PC-3 (cell line): ENCODE data around the gene DYNC1I1. TPM values are rescaled to one million over a fixed set of nuclear protein-coding genes. Genes with fewer than 3 reads are reported as not detected.
A peak's percentile ranks its signal among the peaks of the same experiment; 100 is the strongest.

Experiments
- ATAC-seq: fragments of 200-7000 bp; cut with Tn5 transposase; 2 replicates; pipeline ENCODE4 v1.9.1; 2020; ENCODE audit warnings: mild to moderate bottlenecking, moderate library complexity
- Bru-seq: library from RNA; stranded (reverse); fragments of 400-500 nt; gene quantifications from one replicate; lab custom pipeline; 2021; lab: Mats Ljungman, UMichigan
- BruChase-seq, 2 experiments: library from RNA; stranded (reverse); fragments of 400-500 nt; gene quantifications; one replicate each; lab custom pipeline; 2021; lab: Mats Ljungman, UMichigan
- BruUV-seq: library from RNA; stranded (reverse); fragments of 400-500 nt; replicated peaks from 2 replicates; lab custom pipeline; 2021; lab: Mats Ljungman, UMichigan
- CTCF ChIA-PET: fragments of 300-600 bp; sonication (Branson Sonifier 250); formaldehyde crosslinking; loops from one replicate; lab custom pipeline; 2022; ENCODE audit warnings: antibody characterized with exemption; lab: Charles Lee
- POLR2A ChIA-PET: fragments of 300-600 bp; sonication (Branson Sonifier 250); formaldehyde crosslinking; loops from one replicate; lab custom pipeline; 2022; ENCODE audit warnings: antibody characterized with exemption; ENCODE audit not compliant: unreplicated experiment; lab: Charles Lee
- DNase-seq: peaks from one replicate; pipeline ENCODE4 v3.0.0-alpha.2; 2015
- H2AFZ ChIP-seq: fragments of 300-600 bp; sonication (generic); 2 replicates; pipeline ENCODE4 v1.6.0; 2016; ENCODE audit warnings: antibody characterized with exemption, low read length
- H3F3A ChIP-seq: fragments of 300-600 bp; sonication (generic); one replicate; pipeline ENCODE4 v1.6.0; 2017; ENCODE audit warnings: antibody characterized with exemption, low read length, control low read depth, mild to moderate bottlenecking; ENCODE audit not compliant: unreplicated experiment
- H3K27ac ChIP-seq: fragments of 300-600 bp; sonication (generic); 2 replicates; pipeline ENCODE4 v1.5.1; 2016; ENCODE audit warnings: mild to moderate bottlenecking, low read length
- H3K27me3 ChIP-seq: fragments of 300-600 bp; sonication (generic); 2 replicates; pipeline ENCODE4 v1.6.1; 2016; ENCODE audit warnings: low read length, mixed read lengths
- H3K36me3 ChIP-seq: fragments of 300-600 bp; sonication (generic); 2 replicates; pipeline ENCODE4 v1.6.1; 2016; ENCODE audit warnings: low read depth, mixed run types, low read length, mixed read lengths
- H3K4me1 ChIP-seq: fragments of 300-600 bp; sonication (generic); 2 replicates; pipeline ENCODE4 v1.5.1; 2016; ENCODE audit warnings: low read length; ENCODE audit not compliant: insufficient read depth
- H3K4me2 ChIP-seq: fragments of 300-600 bp; sonication (generic); 2 replicates; pipeline ENCODE4 v1.6.0; 2016; ENCODE audit warnings: low read length
- H3K4me3 ChIP-seq: fragments of 300-600 bp; sonication (generic); 2 replicates; pipeline ENCODE4 v1.5.1; 2016; ENCODE audit warnings: mild to moderate bottlenecking, low read length, mixed read lengths
- H3K79me2 ChIP-seq: fragments of 300-600 bp; sonication (generic); 2 replicates; pipeline ENCODE4 v1.6.1; 2017; ENCODE audit warnings: low read length, mixed read lengths
- H3K9ac ChIP-seq: fragments of 300-600 bp; sonication (generic); 2 replicates; pipeline ENCODE4 v1.6.0; 2016; ENCODE audit warnings: mild to moderate bottlenecking, low read length
- H3K9me2 ChIP-seq: fragments of 300-600 bp; sonication (generic); replicated peaks from 2 replicates; pipeline ENCODE4 v1.6.1; 2016; ENCODE audit warnings: mixed run types, low read length, mixed read lengths
- H3K9me3 ChIP-seq: fragments of 300-600 bp; sonication (generic); 2 replicates; pipeline ENCODE4 v1.6.1; 2016; ENCODE audit warnings: low read length, mixed read lengths
- H4K20me1 ChIP-seq: fragments of 300-600 bp; sonication (generic); 2 replicates; pipeline ENCODE4 v1.6.1; 2016; ENCODE audit warnings: low read length, mixed read lengths
- CTCF ChIP-seq: fragments of 300-600 bp; sonication (generic); conservative IDR thresholded peaks from 2 replicates; pipeline ENCODE4 v1.5.1; 2017; ENCODE audit warnings: antibody characterized with exemption, low read depth, mild to moderate bottlenecking, low read length
- EZH2 ChIP-seq: fragments of 300-600 bp; sonication (generic); IDR thresholded peaks from one replicate; pipeline ENCODE4 v1.6.1; 2017; ENCODE audit warnings: antibody characterized with exemption, mild to moderate bottlenecking, low read length; ENCODE audit not compliant: unreplicated experiment
- EZH2phosphoT487 ChIP-seq: fragments of 300-600 bp; sonication (generic); IDR thresholded peaks from 2 replicates; pipeline ENCODE4 v1.6.1; 2018; ENCODE audit warnings: mild to moderate bottlenecking, antibody characterized with exemption, low read length, borderline replicate concordance
- intact Hi-C: fragments of 100-400 bp; cut with micrococcal nuclease; formaldehyde crosslinking; loops from 2 replicates; pipeline ENCODE4 v1.9.0; 2023
- long read RNA-seq: library from polyadenylated mRNA; unstranded; transcript quantifications from one replicate; pipeline ENCODE4 v2.0.0, GENCODE V29; 2021; ENCODE audit not compliant: unreplicated experiment
- total RNA-seq: library from RNA; depleted of rRNA; stranded (reverse); fragments of >200 nt; gene quantifications from 2 replicates; pipeline ENCODE4 v1.2.3, GENCODE V29; 2014; rRNA removed

The DYNC1I1 gene
- 2.4 and 6.5 TPM in 2 replicates for total RNA-seq
- percentile 32 among the genes with signal in this experiment for Bru-seq, nascent RNA
- percentile 20 among the genes with signal in this experiment for BruChase-seq, experiment 1, labeled RNA remaining after a 6-hour chase
- BruChase-seq, experiment 2, labeled RNA remaining after a 2-hour chase = percentile 21 among the genes with signal in this experiment
- long read RNA-seq, partial matches to known transcripts = 2 of 5 reads
- long read RNA-seq, other reads (novel, unspliced or antisense) = 1 of 5 reads

GRCh38 chr7:95772298-95772770, at the start of gene DYNC1I1:
Gene DYNC1I1, plus strand, starts transcription at chr7:95772554. Its CDS starts 32,176 bp downstream, at chr7:95804730.
- H3K9ac ChIP-seq = peak within 1 kb of the TSS; percentile 34
- intact Hi-C loops = no loop called here
- H3K4me1 ChIP-seq = peaks cover 22% of the 10 kb centered on the region
- no TSS peak for BruUV-seq
- peak; percentile 91 for ATAC-seq
- peak within 1 kb of the TSS; percentile 90 for H3K4me3 ChIP-seq
- ChIA-PET POLR2A (no interaction called here), CTCF (interaction anchor here (0.7 to 1.0 kb wide), 3 partner anchors 49 to 99 kb away, joined by 3 to 4 read pairs (median 4); no protein-coding TSS in a partner anchor)
- H3K27ac ChIP-seq = no peak within 1 kb of the TSS
- H3K79me2 ChIP-seq = peaks cover 10% of the 10 kb centered on the region; the same call in 1 of the 2 replicates
- TF ChIP-seq EZH2 (no peak), CTCF (no peak), EZH2phosphoT487 (no peak)
- peak; percentile 80 for DNase-seq
- no peaks in the 10 kb centered on the region for H3K36me3 ChIP-seq
- no peaks in the 10 kb centered on the region for H3K9me2 ChIP-seq
- no peaks in the 10 kb centered on the region for H3F3A ChIP-seq
- H4K20me1 ChIP-seq = no peaks in the 10 kb centered on the region
- H3K9me3 ChIP-seq = no peaks in the 10 kb centered on the region
- H3K4me2 ChIP-seq = peak within 1 kb of the TSS; percentile 88
- peak within 1 kb of the TSS; percentile 91 for H2AFZ ChIP-seq
- no peaks in the 10 kb centered on the region for H3K27me3 ChIP-seq

GRCh38 chr7:95723583-95724180, 48.7 kb upstream of the DYNC1I1 start:
- ATAC-seq (peak; percentile 93), DNase-seq (peak; percentile 68)
- no peaks in the 10 kb centered on the region for H4K20me1 ChIP-seq
- peaks cover 20% of the 10 kb centered on the region for H3K27me3 ChIP-seq
- H2AFZ ChIP-seq = no peak overlapping the region
- ChIA-PET POLR2A (no interaction called here), CTCF (interaction anchor here (0.6 to 2.1 kb wide), 10 partner anchors 32 to 199 kb away, joined by 3 to 23 read pairs (median 4); partner anchors contain the start of gene DYNC1I1)
- TF ChIP-seq EZH2phosphoT487 = no peak
- peak; percentile 73 for TF ChIP-seq CTCF
- TF ChIP-seq EZH2 = no peak
- BruUV-seq = no TSS peak
- no peaks in the 10 kb centered on the region for H3K36me3 ChIP-seq
- no peak overlapping the region for H3K4me3 ChIP-seq
- no peaks in the 10 kb centered on the region for H3F3A ChIP-seq
- H3K27ac ChIP-seq = no peak overlapping the region
- H3K9me3 ChIP-seq = no peaks in the 10 kb centered on the region
- H3K9ac ChIP-seq = no peak overlapping the region
- no peaks in the 10 kb centered on the region for H3K4me1 ChIP-seq
- no peaks in the 10 kb centered on the region for H3K79me2 ChIP-seq
- no peaks in the 10 kb centered on the region for H3K9me2 ChIP-seq
- intact Hi-C loops = loop anchor here (1.0 to 2.0 kb wide), 4 partner anchors 72 to 148 kb away; no protein-coding TSS in a partner anchor
- H3K4me2 ChIP-seq = no peak overlapping the region
